Measurements from ENCODE around the gene RAB40B. TPM values are rescaled to one million over a fixed set of nuclear protein-coding genes. Genes with fewer than 3 reads are reported as not detected.

The RAB40B gene
- total and polyA plus RNA-seq, 2 of the 4 experiments (the other 2 are of a cell fraction), result 14.9 to 20.0 TPM

DNA sequence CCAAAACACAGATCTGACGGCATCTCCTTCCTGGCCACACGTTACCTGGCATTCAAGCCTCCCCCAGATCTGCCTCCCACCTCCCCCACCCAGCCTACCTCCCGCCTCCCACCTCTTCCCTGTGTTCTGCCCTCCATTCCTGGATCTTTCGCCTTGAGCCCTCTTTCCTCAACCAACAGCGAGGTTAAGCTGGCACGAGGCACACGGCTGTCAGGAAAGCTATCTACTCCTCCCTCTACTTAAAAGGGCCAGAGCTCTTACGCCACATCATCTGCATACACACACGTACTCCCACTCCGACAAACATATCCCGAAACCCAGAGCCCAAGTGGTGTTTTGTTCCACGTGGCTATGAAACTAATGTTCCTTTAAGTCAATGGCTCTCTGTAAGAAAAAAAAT, 68.3 kb downstream of the RAB40B start:
- H3K4me1 ChIP-seq (ENCODE audit: control insufficient read depth, insufficient read depth, low read length), result no peaks in the 10 kb centered on the region
- no peak overlapping the region for H4K91ac ChIP-seq (ENCODE audit: insufficient read depth, low read depth, low read length)
- CTCF ChIA-PET, result no interaction called here

More for the DNA sequence above, 68.3 kb downstream of the RAB40B start:
- H2AK5ac ChIP-seq (ENCODE audit: low read depth, low read length), result no peak overlapping the region
- TF ChIP-seq CEBPB (IDR thresholded peaks at IDR 0.05; ENCODE audit: low read depth, low read length) (no peak), RAD21 (IDR thresholded peaks at IDR 0.05; ENCODE audit: low read length) (no peak), BHLHE40 (IDR thresholded peaks at IDR 0.05; ENCODE audit: low read depth, low read length) (no peak), MXI1 (IDR thresholded peaks at IDR 0.05; ENCODE audit: borderline replicate concordance, low read depth, low read length) (no peak), MAZ (IDR thresholded peaks at IDR 0.05; ENCODE audit: borderline replicate concordance, low read depth, low read length) (no peak), CHD1 (IDR thresholded peaks at IDR 0.05; ENCODE audit: low read depth, low read length) (no peak), RFX5 (IDR thresholded peaks at IDR 0.05; ENCODE audit: low read depth, low read length) (no peak), POLR2A (IDR thresholded peaks at IDR 0.05; ENCODE audit: low read depth, low read length) (no peak), NFE2L2 (IDR thresholded peaks at IDR 0.05; ENCODE audit: low read depth, low read length) (no peak), FOS (IDR thresholded peaks at IDR 0.05; ENCODE audit: low read depth, low read length) (no peak), SMC3 (IDR thresholded peaks at IDR 0.05; ENCODE audit: low read depth, low read length) (no peak), MAFK (IDR thresholded peaks at IDR 0.05; ENCODE audit: low read depth, low read length) (no peak)
- TF ChIP-seq, protein P1, sequence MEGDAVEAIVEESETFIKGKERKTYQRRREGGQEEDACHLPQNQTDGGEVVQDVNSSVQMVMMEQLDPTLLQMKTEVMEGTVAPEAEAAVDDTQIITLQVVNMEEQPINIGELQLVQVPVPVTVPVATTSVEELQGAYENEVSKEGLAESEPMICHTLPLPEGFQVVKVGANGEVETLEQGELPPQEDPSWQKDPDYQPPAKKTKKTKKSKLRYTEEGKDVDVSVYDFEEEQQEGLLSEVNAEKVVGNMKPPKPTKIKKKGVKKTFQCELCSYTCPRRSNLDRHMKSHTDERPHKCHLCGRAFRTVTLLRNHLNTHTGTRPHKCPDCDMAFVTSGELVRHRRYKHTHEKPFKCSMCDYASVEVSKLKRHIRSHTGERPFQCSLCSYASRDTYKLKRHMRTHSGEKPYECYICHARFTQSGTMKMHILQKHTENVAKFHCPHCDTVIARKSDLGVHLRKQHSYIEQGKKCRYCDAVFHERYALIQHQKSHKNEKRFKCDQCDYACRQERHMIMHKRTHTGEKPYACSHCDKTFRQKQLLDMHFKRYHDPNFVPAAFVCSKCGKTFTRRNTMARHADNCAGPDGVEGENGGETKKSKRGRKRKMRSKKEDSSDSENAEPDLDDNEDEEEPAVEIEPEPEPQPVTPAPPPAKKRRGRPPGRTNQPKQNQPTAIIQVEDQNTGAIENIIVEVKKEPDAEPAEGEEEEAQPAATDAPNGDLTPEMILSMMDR (conservative IDR thresholded peaks at IDR 0.05; ENCODE audit: low read depth, low read length), result no peak
- TF ChIP-seq, protein P2, sequence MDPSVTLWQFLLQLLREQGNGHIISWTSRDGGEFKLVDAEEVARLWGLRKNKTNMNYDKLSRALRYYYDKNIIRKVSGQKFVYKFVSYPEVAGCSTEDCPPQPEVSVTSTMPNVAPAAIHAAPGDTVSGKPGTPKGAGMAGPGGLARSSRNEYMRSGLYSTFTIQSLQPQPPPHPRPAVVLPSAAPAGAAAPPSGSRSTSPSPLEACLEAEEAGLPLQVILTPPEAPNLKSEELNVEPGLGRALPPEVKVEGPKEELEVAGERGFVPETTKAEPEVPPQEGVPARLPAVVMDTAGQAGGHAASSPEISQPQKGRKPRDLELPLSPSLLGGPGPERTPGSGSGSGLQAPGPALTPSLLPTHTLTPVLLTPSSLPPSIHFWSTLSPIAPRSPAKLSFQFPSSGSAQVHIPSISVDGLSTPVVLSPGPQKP (IDR thresholded peaks at IDR 0.05; ENCODE audit: borderline replicate concordance, low read depth, low read length), result no peak
- H3K4ac ChIP-seq (ENCODE audit: low read depth, low read length), result no peak overlapping the region
- dilution Hi-C loops (cut with HindIII; ENCODE audit: low sequenced_read_pairs, unreplicated experiment) (no loop called here), in situ Hi-C loops (cut with MboI; ENCODE audit: low sequenced_read_pairs) (no loop called here), intact Hi-C loops (cut with micrococcal nuclease) (no loop called here)
- DNase-seq (no peak), ATAC-seq (ENCODE audit: low read depth) (no peak)
- no peak overlapping the region for H3K4me2 ChIP-seq (ENCODE audit: low read depth, low read length)
- no peak overlapping the region for H2AFZ ChIP-seq (replicated peaks; ENCODE audit: low read length, poor library complexity)
- H3K36me3 ChIP-seq (ENCODE audit: control insufficient read depth, insufficient read depth, low read length), result peaks cover 52% of the 10 kb centered on the region
- no peak overlapping the region for H3K56ac ChIP-seq (ENCODE audit: extremely low read depth, insufficient read depth, low read length)
- H3K14ac ChIP-seq (replicated peaks; ENCODE audit: low read depth, low read length), result no peak overlapping the region
- H3K23ac ChIP-seq (ENCODE audit: low read depth, low read length), result no peak overlapping the region
- H3K9ac ChIP-seq (ENCODE audit: low read depth, low read length), result no peak overlapping the region
- WGBS, 2 experiments (ENCODE audit: extremely low coverage in 2 of 2, insufficient read length in 1 of 2), result 100% methylated on average over 4 of the region's 12 CpGs; no CpG with 5 or more reads in 1 of the 2 experiments
- H2BK120ac ChIP-seq (ENCODE audit: low read depth, low read length), result no peak overlapping the region
- peaks cover 50 to 83% of the 10 kb centered on the region in 2 experiments for H3K79me1 ChIP-seq (ENCODE audit: low read depth in 1 of 2, low read length in 2 of 2)
- no peak overlapping the region for H2AK9ac ChIP-seq (replicated peaks; ENCODE audit: low read depth, low read length, poor library complexity)
- no peak overlapping the region for H2BK15ac ChIP-seq (ENCODE audit: low read depth, low read length)
- H3K27me3 ChIP-seq (ENCODE audit: control insufficient read depth, insufficient read depth, low read length), result no peaks in the 10 kb centered on the region
- no peaks in the 10 kb centered on the region for H3K9me3 ChIP-seq (ENCODE audit: control insufficient read depth, insufficient read depth, low read length)
- no peak overlapping the region for H3K27ac ChIP-seq (ENCODE audit: insufficient read depth, low read length)
- POLR2A ChIA-PET (ENCODE audit: unreplicated experiment), result no interaction called here
- H3K9me1 ChIP-seq (ENCODE audit: insufficient read depth, low read length), result 0 out of 2 replicates have a peak, but pooled peaks cover 7% of the 10 kb centered on the region
- H4K8ac ChIP-seq (ENCODE audit: low read depth in 2 of 2, low read length in 2 of 2), result no peak overlapping the region
- no TSS peak for BruUV-seq (replicated peaks)
- H2BK5ac ChIP-seq (ENCODE audit: low read depth, low read length, poor library complexity, severe bottlenecking), result no peak overlapping the region
- H4K5ac ChIP-seq (ENCODE audit: low read depth, low read length), result no peak overlapping the region
- H3K18ac ChIP-seq (ENCODE audit: low read depth, low read length), result no peak overlapping the region
- H3K4me3 ChIP-seq (ENCODE audit: insufficient read depth, low read depth, low read length), result no peak overlapping the region
- no peak overlapping the region for H2BK20ac ChIP-seq (ENCODE audit: low read depth, low read length)
- peaks cover 67% of the 10 kb centered on the region for H4K20me1 ChIP-seq (ENCODE audit: insufficient read depth, low read length)
